GM18870 (cell line): ENCODE results near the gene FAF2.

Experiments used
- ATAC-seq: cut with Tn5 transposase; IDR thresholded peaks from one replicate; pipeline ENCODE4 v1.9.1; 2021; ENCODE audit warnings: moderate library complexity; ENCODE audit not compliant: unreplicated experiment

The FAF2 gene

DNA sequence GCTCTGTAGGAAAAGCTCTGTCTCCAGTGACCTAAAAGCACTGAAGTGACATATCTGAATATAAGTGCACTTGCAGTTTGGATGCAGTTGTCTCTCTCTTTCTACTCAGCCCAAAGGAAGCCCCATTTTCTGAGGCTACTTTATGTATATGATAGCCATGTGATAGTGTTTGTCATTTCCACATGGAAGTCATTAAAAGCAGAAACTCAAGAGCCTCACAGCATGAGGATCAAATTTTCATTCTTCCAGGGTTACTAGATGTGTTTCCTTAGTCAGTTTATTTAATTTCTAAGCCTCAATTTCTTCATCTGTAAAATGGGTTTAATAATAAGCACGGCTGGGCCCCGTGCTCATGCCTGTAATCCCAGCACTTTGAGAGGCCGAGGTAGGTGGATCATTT, 52.3 kb downstream of the FAF2 start:
- no peak for ATAC-seq

- ATAC-seq, result no peak
Observed at GRCh38 chr5:176501333-176501732, 53.1 kb downstream of the FAF2 start.

- no peak for ATAC-seq
Observed at GRCh38 chr5:176503496-176503895, 55.3 kb downstream of the FAF2 start.

DNA sequence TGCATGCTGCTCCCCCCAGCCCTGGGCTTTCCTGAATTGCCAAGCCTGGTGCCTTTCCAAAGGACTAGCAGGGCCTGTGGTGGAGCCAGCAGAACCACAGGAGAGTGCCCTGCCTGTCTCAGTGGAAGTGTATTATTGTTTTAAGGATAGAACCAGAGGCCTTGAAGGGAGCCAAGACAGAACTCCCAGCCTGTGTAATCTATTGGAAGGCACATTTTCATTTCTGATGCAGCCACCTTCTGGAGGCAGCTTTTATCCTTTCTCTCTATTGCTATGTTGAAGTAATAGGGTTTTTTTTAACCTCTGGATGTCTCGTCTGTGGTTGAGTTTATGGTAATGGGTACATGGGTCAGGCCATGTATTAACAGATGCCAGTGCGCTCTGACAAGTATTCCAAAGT, 59.7 kb downstream of the FAF2 start:
- ATAC-seq, result no peak

- no peak for ATAC-seq
Observed at GRCh38 chr5:176508603-176509002, 60.4 kb downstream of the FAF2 start.

- ATAC-seq, result no peak
Observed at GRCh38 chr5:176513788-176514187, 65.6 kb downstream of the FAF2 start.

DNA sequence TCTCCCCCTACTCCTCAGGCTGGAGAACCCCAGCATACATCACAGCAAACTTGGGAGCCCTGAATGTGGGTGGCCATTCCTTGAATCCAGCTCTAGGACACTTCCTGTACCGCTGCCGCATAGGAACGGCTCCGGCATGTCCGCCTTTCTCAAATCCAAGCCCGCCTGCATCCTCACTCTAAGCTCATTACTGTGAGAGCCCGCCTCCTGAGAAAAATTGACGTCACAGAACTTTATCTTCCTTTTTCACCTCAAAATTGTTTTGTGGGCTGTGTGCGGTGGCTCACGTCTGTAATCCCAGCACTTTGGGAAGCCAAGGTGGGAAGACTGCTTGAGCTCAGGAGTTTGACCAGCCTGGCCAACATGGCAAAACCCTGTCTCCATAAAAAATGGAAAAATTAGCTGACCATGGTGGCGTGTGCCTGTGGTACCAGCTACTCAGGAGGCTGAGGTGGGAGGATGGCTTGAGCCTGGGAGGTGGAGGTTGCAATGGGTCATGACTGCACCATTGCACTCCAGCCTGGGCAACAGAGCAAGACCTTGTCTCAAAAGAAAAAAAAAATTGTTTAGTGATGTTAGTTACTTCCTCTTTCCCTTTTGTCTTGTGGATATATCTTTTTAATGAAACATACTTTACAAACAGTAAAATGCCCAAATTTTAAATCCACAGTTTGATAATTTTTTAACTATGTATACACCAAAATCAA, 66.2 kb downstream of the FAF2 start:
- ATAC-seq, result no peak

- no peak for ATAC-seq
Observed at GRCh38 chr5:176515396-176515795, 67.2 kb downstream of the FAF2 start.

GRCh38 chr5:176517053-176517661, 69.0 kb downstream of the FAF2 start:
- ATAC-seq, result no peak

GRCh38 chr5:176519810-176520720, 71.9 kb downstream of the FAF2 start:
- ATAC-seq, result no peak

DNA sequence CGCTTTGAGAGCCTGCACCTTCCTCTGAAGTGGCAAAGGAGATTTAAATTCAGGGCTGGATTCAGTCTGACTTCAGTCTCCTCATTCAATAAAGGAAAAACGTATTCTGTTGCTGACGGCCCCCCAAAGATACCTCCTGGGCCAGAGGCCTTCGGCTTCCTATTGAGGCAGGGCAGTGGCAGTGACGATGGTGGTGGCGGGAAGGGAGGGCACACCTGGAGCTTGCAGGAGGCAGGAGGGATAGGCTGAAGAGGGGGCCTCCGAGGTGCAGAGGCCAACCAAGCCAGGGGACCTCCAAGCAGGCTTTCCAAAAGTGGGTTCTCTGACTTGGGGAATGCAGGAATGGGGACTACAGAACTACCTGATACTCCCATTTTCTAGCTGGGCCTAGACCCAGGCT, 73.1 kb downstream of the FAF2 start:
- ATAC-seq, result no peak

- no peak for ATAC-seq
Observed at GRCh38 chr5:176521699-176522263, 73.6 kb downstream of the FAF2 start.

DNA sequence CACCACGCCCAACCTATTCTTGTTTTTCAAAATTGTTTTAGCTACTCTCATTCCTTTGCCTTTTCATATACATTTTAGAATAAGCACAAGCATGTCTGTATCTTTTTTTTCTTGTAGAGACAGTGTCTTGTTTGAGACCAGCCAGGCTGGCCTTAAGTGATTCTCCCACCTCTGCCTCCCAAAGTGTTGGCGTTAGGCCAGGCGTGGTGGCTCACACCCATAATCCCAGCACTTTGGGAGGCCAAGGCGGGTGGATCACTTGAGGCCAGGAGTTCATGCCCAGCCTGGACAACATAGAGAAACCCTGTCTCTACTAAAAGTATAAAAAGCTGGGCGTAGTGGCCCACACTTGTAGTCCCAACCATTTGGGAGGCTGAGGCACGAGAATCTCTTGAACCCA, 76.0 kb downstream of the FAF2 start:
- ATAC-seq, result no peak

DNA sequence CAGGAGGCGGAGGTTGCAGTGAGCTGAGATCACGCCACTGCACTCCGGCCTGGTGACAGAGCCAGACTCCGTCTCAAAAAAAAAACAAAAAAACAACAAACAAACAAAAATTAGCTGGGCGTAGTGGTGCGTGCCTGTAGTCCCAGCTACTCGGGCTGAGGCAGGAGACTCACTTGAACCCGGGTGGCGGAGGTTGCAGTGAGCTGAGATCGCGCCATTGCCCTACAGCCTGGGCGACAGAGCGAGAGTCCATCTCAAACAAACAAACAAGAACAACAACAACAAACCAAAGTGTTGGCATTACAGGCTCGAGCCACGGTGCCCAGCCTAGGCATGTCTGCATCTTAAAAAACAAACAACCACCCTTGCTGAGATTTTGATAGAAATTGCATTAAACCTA, 76.8 kb downstream of the FAF2 start:
- ATAC-seq, result no peak

GRCh38 chr5:176525677-176526076, 77.5 kb downstream of the FAF2 start:
- no peak for ATAC-seq

DNA sequence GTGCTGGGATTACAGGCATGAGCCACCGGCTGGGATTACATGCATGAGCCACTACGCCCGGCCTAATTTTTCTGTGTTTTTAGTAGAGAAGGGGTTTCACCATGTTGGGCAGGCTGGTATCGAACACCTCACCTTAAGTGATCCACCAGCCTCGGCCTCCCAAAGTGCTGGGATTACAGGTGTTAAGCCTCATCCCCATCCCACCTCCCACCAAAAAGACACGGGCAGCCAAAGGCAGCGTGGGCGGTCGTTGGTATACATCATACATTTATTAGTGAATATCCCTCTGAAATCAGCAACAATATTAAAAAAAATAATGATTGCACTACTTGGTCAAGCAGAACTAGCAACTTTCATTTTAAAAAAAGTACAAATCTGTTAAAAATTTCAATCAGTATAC, 78.3 kb downstream of the FAF2 start:
- ATAC-seq, result no peak

- no peak for ATAC-seq
Observed at GRCh38 chr5:176527246-176528222, 79.3 kb downstream of the FAF2 start.

DNA sequence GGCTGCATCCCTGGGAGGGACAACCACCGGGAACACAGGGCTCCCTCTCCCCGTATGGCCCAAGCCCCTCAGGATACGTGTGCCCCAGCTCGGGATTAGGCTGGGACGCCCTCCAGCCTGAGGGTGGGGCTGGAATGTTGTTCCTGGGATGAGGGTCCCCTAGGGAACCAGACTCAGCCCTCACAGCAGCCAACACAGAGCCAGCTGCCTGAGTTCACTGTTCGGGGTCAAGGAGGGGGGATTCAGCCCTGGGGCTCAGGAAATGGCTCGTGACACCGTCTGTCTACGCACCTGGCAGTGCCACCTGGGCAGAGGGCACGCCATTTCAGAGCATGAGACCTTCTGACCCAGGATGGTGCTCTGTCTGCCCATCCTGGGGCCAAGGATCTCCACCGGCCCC, 80.1 kb downstream of the FAF2 start:
- no peak for ATAC-seq

DNA sequence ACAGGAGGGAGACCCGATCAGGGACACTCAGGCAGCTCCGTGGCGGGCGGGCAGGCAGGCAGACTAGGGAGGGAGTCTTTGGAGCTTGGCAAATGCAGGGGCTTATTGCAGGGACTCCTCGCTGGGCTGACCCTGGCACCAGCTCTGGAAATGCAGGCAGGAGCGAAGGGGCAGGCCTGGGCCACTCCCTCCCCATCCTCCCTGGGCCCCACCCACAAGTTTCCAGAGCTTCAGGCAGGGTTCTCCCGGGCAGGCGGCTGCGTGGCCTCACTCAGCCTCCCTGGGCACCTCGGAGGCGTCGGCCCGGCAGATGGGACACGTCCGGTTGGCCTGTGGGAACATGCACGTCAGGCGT, 80.6 kb downstream of the FAF2 start:
- no peak for ATAC-seq

GRCh38 chr5:176529116-176529740, 81.0 kb downstream of the FAF2 start:
- ATAC-seq, result no peak
